GM12878 (cell line): Measurements from ENCODE around the gene LIMD2. TPM values are rescaled to one million over a fixed set of nuclear protein-coding genes. Genes with fewer than 3 reads are reported as not detected.

ENCODE experiments used
- ASH2L ChIP-seq: fragments of 300-600, 200-600 bp; sonication (generic); IDR thresholded peaks from 2 replicates; pipeline ENCODE4 v1.6.1; 2017; ENCODE audit warnings: low read depth, mild to moderate bottlenecking, borderline replicate concordance
- ATF2 ChIP-seq: IDR thresholded peaks from 2 replicates; pipeline ENCODE4 v1.6.1; 2012; ENCODE audit warnings: low read length, inconsistent platforms
- BCL3 ChIP-seq: IDR thresholded peaks from 2 replicates; pipeline ENCODE4 v1.6.1; 2011; ENCODE audit warnings: borderline replicate concordance, low read depth, mild to moderate bottlenecking, moderate library complexity, low read length; ENCODE audit not compliant: insufficient read depth, poor library complexity, severe bottlenecking
- CBFB ChIP-seq: IDR thresholded peaks from 2 replicates; pipeline ENCODE4 v1.6.1; 2016; ENCODE audit warnings: antibody characterized with exemption, low read depth
- CEBPB ChIP-seq, 2 experiments: fragments of 150-350 bp in 1 of 2; IDR thresholded peaks; 2 replicates each; pipeline ENCODE4 v1.6.1; 2012 to 2014; ENCODE audit warnings: low read depth in 2 of 2, low read length in 2 of 2, borderline replicate concordance in 1 of 2, inconsistent platforms in 1 of 2
- EGR1 ChIP-seq, 2 experiments: IDR thresholded peaks; 1 replicate in 1 of 2; 2 replicates in 1 of 2; pipeline ENCODE4 v1.6.1; 2011 to 2012; ENCODE audit warnings: low read depth in 2 of 2, low read length in 2 of 2, borderline replicate concordance in 1 of 2, mild to moderate bottlenecking in 1 of 2, moderate library complexity in 1 of 2
- EZH2 ChIP-seq: IDR thresholded peaks from 2 replicates; pipeline ENCODE4 v1.6.1; 2012; ENCODE audit warnings: low read depth, mild to moderate bottlenecking, control low read depth, inconsistent platforms, low read length, borderline replicate concordance; ENCODE audit not compliant: control insufficient read depth
- IRF4 ChIP-seq: IDR thresholded peaks from 2 replicates; pipeline ENCODE4 v1.6.1; 2011; ENCODE audit warnings: low read depth, low read length
- NFYB ChIP-seq: IDR thresholded peaks from 2 replicates; pipeline ENCODE4 v1.6.1; 2011; ENCODE audit warnings: low read depth, mild to moderate bottlenecking, low read length, improper control_type of control experiment, moderate library complexity; ENCODE audit not compliant: insufficient read depth
- NR2C1 ChIP-seq: fragments of 450-650 bp; IDR thresholded peaks from 2 replicates; pipeline ENCODE4 v1.6.1; 2017; ENCODE audit warnings: antibody characterized with exemption, mild to moderate bottlenecking, moderate library complexity
- NR2C2 ChIP-seq: IDR thresholded peaks from 2 replicates; pipeline ENCODE4 v1.6.1; 2011; ENCODE audit warnings: borderline replicate concordance, low read depth; ENCODE audit not compliant: control insufficient read depth, insufficient read length
- POLR2AphosphoS5 ChIP-seq: IDR thresholded peaks from 2 replicates; pipeline ENCODE4 v1.6.1; 2011; ENCODE audit warnings: mild to moderate bottlenecking, low read length, inconsistent platforms
- POU2F2 ChIP-seq: IDR thresholded peaks from 3 replicates; pipeline ENCODE4 v1.6.1; 2011; ENCODE audit warnings: low read depth, mild to moderate bottlenecking, low read length, borderline replicate concordance
- REST ChIP-seq: IDR thresholded peaks from 2 replicates; pipeline ENCODE4 v1.6.1; 2012; ENCODE audit warnings: mild to moderate bottlenecking, low read depth, low read length
- SKIL ChIP-seq: fragments of 450-650 bp; IDR thresholded peaks from 2 replicates; pipeline ENCODE4 v1.6.1; 2017; ENCODE audit warnings: mild to moderate bottlenecking, low read depth, inconsistent platforms; ENCODE audit not compliant: poor library complexity, severe bottlenecking
- SP1 ChIP-seq: IDR thresholded peaks from one replicate; pipeline ENCODE4 v1.6.1; 2011; ENCODE audit warnings: low read depth, low read length
- WRNIP1 ChIP-seq: IDR thresholded peaks from 2 replicates; pipeline ENCODE4 v1.6.1; 2011; ENCODE audit warnings: low read depth, low read length, improper control_type of control experiment, borderline replicate concordance
- YBX1 ChIP-seq: fragments of 450-650 bp; IDR thresholded peaks from 2 replicates; pipeline ENCODE4 v1.6.1; 2016; ENCODE audit warnings: antibody characterized with exemption
- YY1 ChIP-seq: IDR thresholded peaks from 2 replicates; pipeline ENCODE4 v1.6.1; 2011; ENCODE audit warnings: low read depth, mild to moderate bottlenecking, low read length
- ZNF274 ChIP-seq: IDR thresholded peaks from one replicate; pipeline ENCODE4 v1.8.0; 2011; ENCODE audit not compliant: insufficient read length, insufficient read depth
- ZNF622 ChIP-seq: fragments of 450-650 bp; IDR thresholded peaks from 2 replicates; pipeline ENCODE4 v1.6.1; 2017; ENCODE audit warnings: mild to moderate bottlenecking, inconsistent platforms
- polyA plus RNA-seq, 11 experiments: library from polyadenylated mRNA; depleted of rRNA in 4 of 11; unstranded in 6 of 11; stranded (reverse) in 5 of 11; fragments of >200 nt; fragmentation: Nextera tagmentation in 4 of 11; fragmentation: Illumina TruSeq in 1 of 11; extraction: Ambion mirVana in 4 of 11; extraction: Trizol in 1 of 11; gene quantifications; 1 replicate in 1 of 11; 2 replicates in 10 of 11; pipeline versions ENCODE4 v1.2.1 to v1.2.3, GENCODE V29; 2011 to 2016; ENCODE audit warnings: inconsistent platforms in 2 of 11, missing spikeins in 2 of 11, low read depth in 1 of 11
- total RNA-seq, 4 experiments: library from RNA; depleted of rRNA in 3 of 4; stranded (reverse); fragments of >200 nt in 3 of 4; fragmentation: Illumina TruSeq in 1 of 4; extraction: Trizol in 1 of 4; gene quantifications; 2 replicates each; pipeline versions ENCODE4 v1.2.1 to v1.2.3, GENCODE V29; 2013 to 2021

Gene LIMD2
- total and polyA plus RNA-seq, 10 of the 15 experiments (the other 5 are each of a cell fraction or from before 2014, with no cell fraction given) = 1.1 to 339 (median 181) TPM

- TF ChIP-seq POU2F2 (peak; percentile 87; the same call in 2 of the 3 replicates), CBFB (no peak), YBX1 (no peak), NFYB (no peak), NR2C1 (peak; percentile 22; the same call in 1 of the 2 replicates), POLR2AphosphoS5 (peak; percentile 88), EGR1 (IDR thresholded peaks at IDR 0.05; ENCODE audit: borderline replicate concordance in 1 of 2, low read depth in 2 of 2, low read length in 2 of 2) (0 out of 3 replicates have a peak, but pooled peaks of 1 of the 2 experiments have one; percentile 23), ATF2 (no peak), EZH2 (no peak), REST (no peak), SP1 (no peak), CEBPB (IDR thresholded peaks at IDR 0.05; ENCODE audit: borderline replicate concordance in 1 of 2, low read depth in 2 of 2, low read length in 2 of 2) (no peak), YY1 (peak; percentile 55), IRF4 (peak; percentile 53; the same call in 1 of the 2 replicates), NR2C2 (no peak), BCL3 (peak; percentile 59), ASH2L (no peak), WRNIP1 (no peak), SKIL (no peak), ZNF274 (no peak), ZNF622 (no peak)
Observed at GRCh38 chr17:63697341-63698286, 2.3 kb downstream of the LIMD2 start (continued).
